Mucosa of rectum (tissue), 2 donors: ENCODE results near the gene PHLDB1.
A peak's percentile ranks its signal among the peaks of the same experiment; 100 is the strongest.
"Not testable (repeated sequence)": the region's sequence is repeated elsewhere in the genome, so short reads cannot be mapped to it uniquely, and the experiment has no call there.

Experiments used
- H3K27ac ChIP-seq, 2 donors: one replicate each; pipeline ENCODE4 v1.7.0; 2013; ENCODE audit warnings: inconsistent platforms in 2 of 2, low read depth in 2 of 2, low read length in 2 of 2
- H3K27me3 ChIP-seq, 2 donors: one replicate each; pipeline ENCODE4 v1.7.0; 2013; ENCODE audit warnings: low read length in 2 of 2; ENCODE audit not compliant: control insufficient read depth in 2 of 2, insufficient read depth in 2 of 2
- H3K36me3 ChIP-seq, 2 donors: one replicate each; pipeline ENCODE4 v1.7.0; 2013; ENCODE audit warnings: low read length in 2 of 2; ENCODE audit not compliant: control insufficient read depth in 2 of 2, insufficient read depth in 2 of 2
- H3K4me1 ChIP-seq, 2 donors: one replicate each; pipeline ENCODE4 v1.7.0; 2013; ENCODE audit warnings: low read length in 2 of 2, mild to moderate bottlenecking in 1 of 2; ENCODE audit not compliant: control insufficient read depth in 2 of 2, insufficient read depth in 2 of 2
- H3K4me3 ChIP-seq, 2 donors: one replicate each; pipeline ENCODE4 v1.7.0; 2013; ENCODE audit warnings: low read length in 2 of 2
- H3K9ac ChIP-seq, 2 donors: one replicate each; pipeline ENCODE4 v1.7.0; 2013; ENCODE audit warnings: low read length in 2 of 2, low read depth in 1 of 2, mild to moderate bottlenecking in 1 of 2
- H3K9me3 ChIP-seq, 2 donors: one replicate each; pipeline ENCODE4 v1.7.0; 2013; ENCODE audit warnings: low read length in 2 of 2; ENCODE audit not compliant: control insufficient read depth in 2 of 2
- donor health status: healthy.
- donor health status: Normal muscosa, but diverticular disease.

The PHLDB1 gene

DNA sequence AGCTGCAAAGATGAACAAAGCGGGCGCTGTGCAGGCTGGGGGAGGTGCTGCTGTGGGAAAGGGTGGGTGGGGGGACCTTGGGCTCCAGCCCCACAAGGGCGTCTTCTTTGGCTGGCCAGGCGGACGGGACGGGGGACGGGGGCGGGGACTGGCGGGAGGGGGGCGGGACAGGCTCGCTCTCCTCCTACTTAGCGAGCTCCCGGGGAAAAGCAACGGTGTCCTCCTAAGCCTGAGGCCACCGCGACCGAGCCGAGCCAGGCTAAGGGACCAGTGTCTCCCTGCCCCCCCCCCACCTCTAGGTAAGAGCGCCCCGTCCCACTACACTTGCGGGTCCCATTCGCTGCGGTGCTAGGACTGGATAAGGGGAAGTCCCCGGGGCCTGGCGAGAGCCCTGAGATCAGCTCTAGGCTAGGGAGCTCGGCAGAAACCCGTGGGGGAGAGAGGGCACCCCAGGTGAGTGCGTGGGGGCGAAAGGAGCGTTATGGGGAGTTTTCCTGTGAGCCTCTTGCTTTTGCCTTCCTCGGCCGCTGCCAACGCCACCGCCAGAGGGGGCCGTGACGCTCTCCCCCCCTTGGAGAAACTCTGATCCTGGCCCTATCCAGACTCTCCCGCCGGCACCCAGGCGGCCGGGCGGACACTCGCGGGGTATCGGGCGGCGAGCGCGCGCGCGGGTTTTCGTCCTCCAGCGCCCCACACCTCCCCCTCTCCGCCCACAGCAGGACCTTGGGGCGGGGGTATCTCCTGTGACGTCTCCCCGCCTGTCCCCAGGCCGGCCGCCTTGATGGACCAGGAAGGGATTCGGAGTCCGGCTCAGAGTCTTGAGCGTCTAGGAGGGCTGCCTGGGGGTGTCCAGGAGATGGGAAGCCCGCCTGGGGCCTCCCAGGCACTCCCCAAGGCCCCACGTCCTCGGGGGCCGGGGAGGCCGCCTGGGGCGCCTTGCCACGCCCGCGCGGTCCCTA, at the start of gene PHLDB1:
TSS of gene PHLDB1 (plus strand) at position 215 of the 959 bp plus-strand sequence. CDS start 6,222 bp downstream, outside the sequence.
- H3K4me3 ChIP-seq: peak within 1 kb of the TSS; percentile 69 to 72
- H3K4me1 ChIP-seq: peaks cover 35 to 47% of the 10 kb centered on the region in 2 donors
- no peaks in the 10 kb centered on the region for H3K36me3 ChIP-seq
- H3K9me3 ChIP-seq: no peaks in the 10 kb centered on the region
- peaks cover 13 to 24% of the 10 kb centered on the region in 2 donors for H3K27me3 ChIP-seq
- peak within 1 kb of the TSS; percentile 70 to 76 for H3K9ac ChIP-seq
- peak within 1 kb of the TSS; percentile 82 to 89 for H3K27ac ChIP-seq

DNA sequence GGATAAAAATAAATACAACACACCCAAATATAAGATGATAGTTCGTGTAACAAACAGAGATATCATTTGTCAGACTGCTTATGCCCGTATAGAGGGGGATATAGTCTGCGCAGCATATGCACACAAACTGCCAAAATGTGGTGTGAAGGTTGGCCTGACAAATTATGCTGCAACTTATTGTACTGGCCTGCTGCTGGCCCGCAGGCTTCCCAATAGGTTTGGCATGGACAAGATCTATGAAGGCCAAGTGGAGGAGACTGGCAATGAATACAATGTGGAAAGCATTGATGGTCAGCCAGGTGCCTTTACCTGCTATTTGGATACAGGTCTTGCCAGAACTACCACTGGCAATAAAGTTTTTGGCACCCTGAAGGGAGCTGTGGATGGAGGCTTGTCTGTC, 46.6 kb upstream of the PHLDB1 start:
- Histone ChIP-seq H3K4me3 (no peak overlapping the region), H3K27ac (no peak overlapping the region), H3K27me3 (no peaks in the 10 kb centered on the region), H3K9me3 (no peaks in the 10 kb centered on the region), H3K9ac (no peak overlapping the region), H3K36me3 (peaks cover 9 to 16% of the 10 kb centered on the region in 2 donors), H3K4me1 (peaks cover 2 to 4% of the 10 kb centered on the region in 2 donors)

DNA sequence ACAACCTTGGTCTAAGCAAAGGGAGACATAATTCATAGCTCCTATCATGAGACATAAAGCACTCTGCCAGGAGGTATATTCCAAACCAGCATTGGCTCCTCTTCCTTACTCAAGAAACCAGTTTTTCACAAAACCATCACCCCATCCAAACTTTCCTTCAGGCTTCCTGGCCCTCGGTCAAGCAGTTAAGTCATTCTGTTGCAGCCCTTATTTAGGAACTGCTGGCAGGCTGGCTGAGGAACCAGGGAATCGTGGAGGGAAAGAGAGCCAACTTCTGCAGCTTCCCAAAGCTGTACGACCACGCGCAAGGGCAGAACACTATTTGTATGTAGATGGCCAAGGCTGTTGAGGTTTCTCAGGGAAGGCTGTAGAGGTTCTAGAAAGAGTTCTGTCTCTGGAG, 42.4 kb upstream of the PHLDB1 start:
- no peaks in the 10 kb centered on the region for H3K9me3 ChIP-seq
- no peaks in the 10 kb centered on the region for H3K27me3 ChIP-seq
- no peaks in the 10 kb centered on the region for H3K36me3 ChIP-seq
- peaks cover 2 to 4% of the 10 kb centered on the region in 2 donors for H3K4me1 ChIP-seq
- H3K9ac ChIP-seq: no peak overlapping the region
- H3K27ac ChIP-seq: no peak overlapping the region
- peak overlapping the region in 1 of 2 donors; percentile 59 for H3K4me3 ChIP-seq

DNA sequence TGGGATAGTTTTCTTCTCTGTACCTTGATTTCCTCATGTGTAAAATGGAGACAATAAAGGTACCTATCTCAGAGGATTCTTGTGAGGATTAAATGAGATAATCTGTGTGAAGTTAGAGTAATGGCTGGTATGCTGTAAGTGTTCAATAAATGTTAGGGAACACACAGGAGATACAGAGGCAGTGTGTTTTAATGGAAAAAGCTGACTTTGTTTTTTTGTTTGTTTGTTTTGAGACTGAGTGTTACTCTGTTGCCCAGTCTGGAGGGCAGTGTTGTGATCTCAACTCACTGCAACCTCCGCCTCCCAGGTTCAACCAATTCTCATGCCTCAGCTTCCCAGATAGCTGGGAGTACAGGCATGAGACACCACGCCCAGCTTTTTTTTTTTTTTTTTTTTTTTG, 37.7 kb upstream of the PHLDB1 start:
- Histone ChIP-seq H3K27ac (no peak overlapping the region), H3K4me1 (peaks cover 10 to 13% of the 10 kb centered on the region in 2 donors), H3K4me3 (no peak overlapping the region), H3K27me3 (no peaks in the 10 kb centered on the region), H3K9me3 (no peaks in the 10 kb centered on the region), H3K36me3 (no peaks in the 10 kb centered on the region), H3K9ac (no peak overlapping the region)

DNA sequence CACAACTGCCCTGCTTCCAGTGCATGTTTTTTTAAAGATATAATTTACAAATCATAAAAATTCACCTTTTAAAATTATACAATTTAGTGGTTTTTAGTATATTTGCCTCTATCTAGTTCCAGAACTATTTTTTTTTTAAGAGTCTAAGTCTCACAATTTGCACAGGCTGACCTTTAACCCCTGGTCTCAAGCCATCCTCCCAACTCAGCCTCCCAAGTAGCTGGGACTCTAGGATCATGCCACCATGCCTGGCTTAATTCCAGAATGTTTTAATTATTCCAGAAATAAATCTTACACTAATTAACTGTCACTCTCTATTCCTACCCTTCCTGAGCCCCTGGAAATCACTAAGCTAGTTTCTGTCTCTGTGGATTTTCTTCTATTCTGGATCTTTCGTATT, 36.6 kb upstream of the PHLDB1 start:
- Histone ChIP-seq H3K4me3 (no peak overlapping the region), H3K36me3 (no peaks in the 10 kb centered on the region), H3K9ac (no peak overlapping the region), H3K27ac (no peak overlapping the region), H3K27me3 (no peaks in the 10 kb centered on the region), H3K9me3 (no peaks in the 10 kb centered on the region), H3K4me1 (peaks cover 8 to 10% of the 10 kb centered on the region in 2 donors)

DNA sequence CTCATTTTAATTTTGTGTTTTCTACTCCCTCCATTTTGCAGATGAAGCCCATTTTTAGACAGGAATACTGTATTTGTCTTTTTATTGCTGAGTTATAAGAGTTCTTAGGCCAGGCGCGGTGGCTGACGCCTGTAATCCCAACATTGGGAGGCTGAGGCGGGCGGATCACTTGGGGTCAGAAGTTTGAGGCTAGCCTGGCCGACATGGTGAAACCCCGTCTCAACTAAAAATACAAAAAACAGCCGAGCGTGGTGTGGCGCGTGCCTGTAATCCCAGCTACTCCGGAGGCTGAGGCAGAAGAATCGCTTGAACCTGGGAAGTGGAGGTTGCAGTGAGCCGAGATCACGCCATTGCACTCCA, 35.7 kb upstream of the PHLDB1 start:
- H3K9ac ChIP-seq: peak overlapping the region; percentile 70 to 99
- not testable (repeated sequence) for H3K27me3 ChIP-seq, H3K36me3 ChIP-seq, H3K9me3 ChIP-seq, H3K4me1 ChIP-seq
- H3K4me3 ChIP-seq: peak overlapping the region; percentile 89 to 98
- peak overlapping the region; percentile 96 to 97 for H3K27ac ChIP-seq

DNA sequence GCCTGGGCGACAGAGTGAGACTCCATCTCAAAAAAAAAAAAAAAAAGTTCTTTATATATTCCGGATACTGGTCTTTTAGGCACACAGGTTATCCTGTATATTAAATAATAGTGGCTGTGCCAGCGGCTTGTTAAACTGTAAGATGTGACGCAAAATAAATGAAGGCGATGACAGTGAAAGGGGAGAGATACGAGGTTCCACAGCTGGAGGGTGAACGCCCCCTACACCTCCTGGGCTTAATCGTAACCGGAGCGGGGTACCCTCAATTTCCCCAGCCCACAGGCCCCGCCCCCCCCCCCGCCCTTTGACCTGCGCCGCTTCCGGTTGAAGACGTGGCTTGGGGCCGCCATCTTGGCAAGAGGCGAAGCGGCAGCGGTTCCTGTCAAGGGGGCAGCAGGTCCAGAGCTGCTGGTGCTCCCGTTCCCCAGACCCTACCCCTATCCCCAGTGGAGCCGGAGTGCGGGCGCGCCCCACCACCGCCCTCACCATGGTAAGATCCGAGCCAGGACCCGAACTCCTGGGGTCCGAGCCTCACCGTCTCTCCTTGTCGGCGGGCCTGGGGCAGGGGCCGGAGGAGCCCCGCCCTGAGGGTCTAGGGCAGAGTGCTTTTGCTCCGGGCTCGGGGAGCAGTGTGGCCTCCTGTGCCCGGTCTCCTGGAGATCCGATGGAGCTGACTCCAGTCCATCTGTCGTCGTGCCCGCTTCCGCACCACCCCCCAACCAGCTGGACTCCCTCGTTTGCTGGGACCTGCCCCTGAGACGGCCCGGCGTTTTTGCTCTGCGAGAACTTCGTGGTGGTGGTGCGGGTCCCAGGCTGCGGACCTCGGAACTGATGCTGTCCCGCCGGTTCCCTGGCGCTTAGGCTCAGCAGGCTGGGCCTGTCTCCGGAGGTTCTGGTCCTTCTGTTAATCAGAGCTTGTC, 35.1 kb upstream of the PHLDB1 start, which contains the start of gene ARCN1:
TSS of gene ARCN1 (plus strand) at position 349 of the 920 bp plus-strand sequence. CDS start at position 488, 139 bp downstream.
- H3K4me1 ChIP-seq: peaks cover 8 to 10% of the 10 kb centered on the region in 2 donors
- H3K9me3 ChIP-seq: no peaks in the 10 kb centered on the region
- H3K27me3 ChIP-seq: no peaks in the 10 kb centered on the region
- H3K27ac ChIP-seq: peak within 1 kb of the TSS; percentile 96 to 97
- peak within 1 kb of the TSS; percentile 89 to 98 for H3K4me3 ChIP-seq
- H3K36me3 ChIP-seq: no peaks in the 10 kb centered on the region
- H3K9ac ChIP-seq: peak within 1 kb of the TSS; percentile 99

DNA sequence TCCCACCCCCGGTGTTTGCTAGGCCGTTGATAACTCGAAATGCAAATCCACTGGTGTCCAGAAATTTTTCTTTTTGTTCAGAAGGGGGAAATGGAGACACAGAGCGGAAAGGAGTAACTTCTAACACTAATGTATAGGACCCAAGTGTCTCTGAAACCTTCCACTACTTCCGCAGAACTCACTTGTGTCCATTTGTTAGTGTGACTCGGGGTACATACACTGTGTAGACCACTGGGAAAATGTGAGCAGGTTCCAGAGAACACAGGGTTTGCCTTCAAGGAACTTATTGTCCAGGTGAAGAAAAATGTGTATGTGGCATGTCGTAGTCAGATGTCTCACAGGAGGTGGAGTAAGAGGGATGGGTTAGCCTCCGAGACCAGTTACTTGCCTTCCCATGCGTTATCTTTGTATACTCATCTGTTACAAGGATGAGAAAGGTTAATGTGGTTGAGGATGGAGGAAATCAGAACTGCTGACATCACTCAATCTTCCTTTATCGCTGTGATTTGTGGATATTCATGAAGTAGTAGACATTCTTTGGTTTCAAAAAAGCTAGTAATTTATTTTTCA, 34.3 kb upstream of the PHLDB1 start:
- H3K4me3 ChIP-seq: peak overlapping the region; percentile 89 to 98
- H3K9me3 ChIP-seq: no peaks in the 10 kb centered on the region
- H3K36me3 ChIP-seq: no peaks in the 10 kb centered on the region
- H3K4me1 ChIP-seq: peaks cover 8 to 10% of the 10 kb centered on the region in 2 donors
- peak overlapping the region; percentile 96 to 97 for H3K27ac ChIP-seq
- H3K9ac ChIP-seq: peak overlapping the region; percentile 99
- H3K27me3 ChIP-seq: no peaks in the 10 kb centered on the region

DNA sequence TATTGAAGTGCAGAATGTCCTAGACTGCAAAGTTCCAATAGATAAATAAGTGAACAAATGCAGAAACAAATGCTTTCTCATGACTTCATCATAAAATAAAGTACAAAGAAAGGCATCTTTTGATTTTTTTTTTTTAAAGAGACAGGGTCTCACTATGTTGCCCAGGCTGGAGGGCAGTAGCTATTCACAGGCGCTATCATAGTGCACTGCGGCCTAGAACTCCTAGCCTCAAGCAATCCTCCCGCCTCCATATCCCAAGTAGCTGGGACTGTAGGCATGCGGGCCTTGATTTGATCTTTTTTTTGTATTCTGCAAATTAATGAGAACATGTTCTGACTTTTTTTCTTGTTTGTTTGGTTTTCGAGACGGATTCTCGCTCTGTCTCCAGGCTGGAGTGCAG, 32.8 kb upstream of the PHLDB1 start:
- H3K9ac ChIP-seq: no peak overlapping the region
- H3K4me1 ChIP-seq: peaks cover 8 to 10% of the 10 kb centered on the region in 2 donors
- H3K27ac ChIP-seq: no peak overlapping the region
- H3K27me3 ChIP-seq: no peaks in the 10 kb centered on the region
- H3K36me3 ChIP-seq: no peaks in the 10 kb centered on the region
- H3K4me3 ChIP-seq: peak overlapping the region in 1 of 2 donors; percentile 43
- no peaks in the 10 kb centered on the region for H3K9me3 ChIP-seq
